GM12878 (cell line): ENCODE results near the gene CETP. TPM values are rescaled to one million over a fixed set of nuclear protein-coding genes. Genes with fewer than 3 reads are reported as not detected.
"Not testable (repeated sequence)": the region's sequence is repeated elsewhere in the genome, so short reads cannot be mapped to it uniquely, and the experiment has no call there.

Experiments
- ATAC-seq: fragments of 200-7000 bp; cut with Tn5 transposase; 3 replicates; pipeline ENCODE4 v1.9.1; 2020; ENCODE audit warnings: mild to moderate bottlenecking, moderate library complexity
- BruUV-seq: library from RNA; stranded (reverse); fragments of 400-500 nt; replicated peaks from 2 replicates; lab custom pipeline; 2021; lab: Mats Ljungman, UMichigan
- CTCF ChIA-PET: fragments of 300-600 bp; sonication (Branson Sonifier 250); formaldehyde crosslinking; extraction: SDS; loops from one replicate; lab custom pipeline; 2021; ENCODE audit warnings: inconsistent platforms; lab: Yijun Ruan, JAX
- POLR2A ChIA-PET: fragments of 350-600 bp; formaldehyde crosslinking; extraction: SDS; loops from one replicate; lab custom pipeline; 2021; ENCODE audit warnings: inconsistent platforms; lab: Charles Lee
- RAD21 ChIA-PET: fragments of 300-600 bp; sonication (Branson Sonifier 250); formaldehyde crosslinking; loops from one replicate; lab custom pipeline; 2023; ENCODE audit warnings: antibody characterized with exemption; ENCODE audit not compliant: unreplicated experiment; lab: Charles Lee
- SMC1A ChIA-PET: fragments of 300-600 bp; sonication (Branson Sonifier 250); formaldehyde crosslinking; loops from one replicate; lab custom pipeline; 2023; ENCODE audit not compliant: unreplicated experiment, uncharacterized antibody; lab: Charles Lee
- DNase-seq: peaks from one replicate; pipeline ENCODE4 v3.0.0-alpha.2; 2011; ENCODE audit warnings: low read depth, low spot score
- FAIRE-seq: peaks from 3 replicates; lab custom pipeline; 2011; peaks lifted over from hg19 to GRCh38; lab: Jason Lieb, UNC
- H2AFZ ChIP-seq: 2 replicates; pipeline ENCODE4 v1.6.0; 2011; ENCODE audit warnings: low read depth, low read length, control low read depth; ENCODE audit not compliant: control insufficient read depth
- H3K27ac ChIP-seq: 2 replicates; pipeline ENCODE4 v1.5.1; 2011; ENCODE audit warnings: control low read depth; ENCODE audit not compliant: control insufficient read depth, insufficient read depth
- H3K27me3 ChIP-seq, 2 experiments: replicated peaks in 1 of 2; 2 replicates each; pipeline versions ENCODE4 v1.6.0 to v1.6.1; 2011; ENCODE audit warnings: low read length in 1 of 2; ENCODE audit not compliant: control insufficient read depth in 2 of 2, insufficient read depth in 2 of 2
- H3K36me3 ChIP-seq, 2 experiments: 2 replicates each; pipeline ENCODE4 v1.5.1; 2011; ENCODE audit warnings: low read length in 1 of 2; ENCODE audit not compliant: control insufficient read depth in 2 of 2, insufficient read depth in 2 of 2
- H3K4me1 ChIP-seq: 2 replicates; pipeline ENCODE4 v1.6.1; 2011; ENCODE audit warnings: mild to moderate bottlenecking, low read length, moderate library complexity, mixed read lengths; ENCODE audit not compliant: control insufficient read depth, insufficient read depth
- H3K4me2 ChIP-seq: 2 replicates; pipeline ENCODE4 v1.6.0; 2011; ENCODE audit warnings: control low read depth; ENCODE audit not compliant: control insufficient read depth, insufficient read depth
- H3K4me3 ChIP-seq: fragments of 200-600 bp; sonication (generic); 2 replicates; pipeline ENCODE4 v1.5.1; 2016
- H3K79me2 ChIP-seq: 2 replicates; pipeline ENCODE4 v1.6.0; 2011; ENCODE audit warnings: low read length; ENCODE audit not compliant: control insufficient read depth, insufficient read depth
- H3K9ac ChIP-seq: 2 replicates; pipeline ENCODE4 v1.8.0; 2011; ENCODE audit warnings: low read length, control low read depth, mixed read lengths; ENCODE audit not compliant: control insufficient read depth, insufficient read depth
- H3K9me3 ChIP-seq: replicated peaks from 3 replicates; pipeline ENCODE4 v1.5.1; 2011; ENCODE audit warnings: mild to moderate bottlenecking, low read length; ENCODE audit not compliant: control insufficient read depth, insufficient read depth
- H4K20me1 ChIP-seq: 2 replicates; pipeline ENCODE4 v1.6.0; 2011; ENCODE audit not compliant: control insufficient read depth, insufficient read depth
- ATF2 ChIP-seq: IDR thresholded peaks from 2 replicates; pipeline ENCODE4 v1.6.1; 2012; ENCODE audit warnings: low read length, inconsistent platforms
- IRF4 ChIP-seq: IDR thresholded peaks from 2 replicates; pipeline ENCODE4 v1.6.1; 2011; ENCODE audit warnings: low read depth, low read length
- PBX3 ChIP-seq: IDR thresholded peaks from 2 replicates; pipeline ENCODE4 v1.6.1; 2011; ENCODE audit warnings: mild to moderate bottlenecking, low read depth, low read length, moderate library complexity; ENCODE audit not compliant: insufficient replicate concordance
- PKNOX1 ChIP-seq: fragments of 450-650 bp; IDR thresholded peaks from 2 replicates; pipeline ENCODE4 v1.6.1; 2016; ENCODE audit warnings: mild to moderate bottlenecking
- SMARCA5 ChIP-seq: fragments of 450-650 bp; IDR thresholded peaks from 2 replicates; pipeline ENCODE4 v1.6.1; 2017; ENCODE audit warnings: mild to moderate bottlenecking
- SMC3 ChIP-seq: IDR thresholded peaks from 2 replicates; pipeline ENCODE4 v1.6.1; 2011; ENCODE audit warnings: low read length, improper control_type of control experiment, borderline replicate concordance
- YBX1 ChIP-seq: fragments of 450-650 bp; IDR thresholded peaks from 2 replicates; pipeline ENCODE4 v1.6.1; 2016; ENCODE audit warnings: antibody characterized with exemption
- ZNF217 ChIP-seq: fragments of 450-650 bp; IDR thresholded peaks from 2 replicates; pipeline ENCODE4 v1.6.1; 2017; ENCODE audit warnings: antibody characterized with exemption, mild to moderate bottlenecking
- WGBS: methylation state at CpG from one replicate; pipeline ENCODE4 v1.1.6; 2016; ENCODE audit warnings: low lambda C conversion rate; ENCODE audit not compliant: insufficient replicate concordance, insufficient coverage; ENCODE audit errors: missing lambda C conversion rate; 5-methylcytosine and 5-hydroxymethylcytosine counted together
- in situ Hi-C: fragments of 300-500 bp; cut with MboI; formaldehyde crosslinking; loops from 9 replicates; pipeline ENCODE4 v1.14.3; 2018; ENCODE audit warnings: mixed read lengths
- intact Hi-C: fragments of 100-400 bp; cut with micrococcal nuclease; formaldehyde crosslinking; loops from one replicate; pipeline ENCODE4 v1.14.2; 2022; ENCODE audit not compliant: unreplicated experiment
- polyA plus RNA-seq, 11 experiments: library from polyadenylated mRNA; depleted of rRNA in 4 of 11; unstranded in 6 of 11; stranded (reverse) in 5 of 11; fragments of >200 nt; fragmentation: Nextera tagmentation in 4 of 11; fragmentation: Illumina TruSeq in 1 of 11; extraction: Ambion mirVana in 4 of 11; extraction: Trizol in 1 of 11; gene quantifications; 1 replicate in 1 of 11; 2 replicates in 10 of 11; pipeline versions ENCODE4 v1.2.1 to v1.2.3, GENCODE V29; 2011 to 2016; ENCODE audit warnings: inconsistent platforms in 2 of 11, missing spikeins in 2 of 11, low read depth in 1 of 11
- total RNA-seq, 4 experiments: library from RNA; depleted of rRNA in 3 of 4; stranded (reverse); fragments of >200 nt in 3 of 4; fragmentation: Illumina TruSeq in 1 of 4; extraction: Trizol in 1 of 4; gene quantifications; 2 replicates each; pipeline versions ENCODE4 v1.2.1 to v1.2.3, GENCODE V29; 2013 to 2021

CETP gene
- total and polyA plus RNA-seq, 10 of the 15 experiments (the other 5 are each of a cell fraction or from before 2014, with no cell fraction given), result 1.2 to 6.4 (median 2.1) TPM

GRCh38 chr16:56986908-56987307, 25.2 kb downstream of the CETP start:
- H3K36me3 ChIP-seq, DNase-seq, H3K9me3 ChIP-seq, H4K20me1 ChIP-seq, BruUV-seq, H3K27me3 ChIP-seq, H3K27ac ChIP-seq, intact Hi-C loops, ATAC-seq, H3K9ac ChIP-seq, in situ Hi-C loops, H2AFZ ChIP-seq: not testable (repeated sequence)
- RAD21 ChIA-PET, result interaction anchor here (5.0 to 22.4 kb wide), 4 partner anchors 15 to 59 kb away, joined by 35 to 473 read pairs (median 213); partner anchors contain the start of gene CETP
- WGBS, result 100% methylated on average over 4 of the region's 4 CpGs
- SMC1A ChIA-PET, result interaction anchor here (0.8 to 31.6 kb wide), 7 partner anchors 8 to 62 kb away, joined by 3 to 604 read pairs (median 24); partner anchors contain the start of gene CETP
- FAIRE-seq, result peak; percentile 65
- peak overlapping the region; percentile 0; the same call in 1 of the 2 replicates for H3K4me2 ChIP-seq
- H3K4me1 ChIP-seq, result peaks cover 44% of the 10 kb centered on the region
- CTCF ChIA-PET, result interaction anchor here (1.1 to 19.4 kb wide), 9 partner anchors 9 to 124 kb away, joined by 3 to 420 read pairs (median 8); partner anchors contain the start of gene CETP
- peaks cover 50% of the 10 kb centered on the region for H3K79me2 ChIP-seq
- POLR2A ChIA-PET, result interaction anchor here (1.1 to 15.9 kb wide), 6 partner anchors 9 to 59 kb away, joined by 7 to 343 read pairs (median 86); no protein-coding TSS in a partner anchor
- H3K4me3 ChIP-seq, result peak overlapping the region; percentile 79; the same call in 1 of the 2 replicates

- ChIA-PET CTCF (interaction anchor here (0.8 to 19.4 kb wide), 10 partner anchors 10 to 125 kb away, joined by 3 to 420 read pairs (median 6); partner anchors contain the start of gene CETP), POLR2A (interaction anchor here (0.6 to 15.9 kb wide), 9 partner anchors 8 to 63 kb away, joined by 3 to 343 read pairs (median 27); no protein-coding TSS in a partner anchor), SMC1A (interaction anchor here (0.8 to 31.6 kb wide), 10 partner anchors 8 to 133 kb away, joined by 3 to 604 read pairs (median 5); partner anchors contain the start of gene CETP), RAD21 (interaction anchor here (0.7 to 22.4 kb wide), 5 partner anchors 9 to 58 kb away, joined by 6 to 473 read pairs (median 50); partner anchors contain the start of gene CETP)
- 98% methylated on average over 2 of the region's 2 CpGs for WGBS
- Histone ChIP-seq H2AFZ (no peak overlapping the region), H3K4me1 (peaks cover 39% of the 10 kb centered on the region), H3K36me3 (no peaks in the 10 kb centered on the region), H3K27me3 (no peaks in the 10 kb centered on the region), H3K9me3 (no peaks in the 10 kb centered on the region), H3K79me2 (peaks cover 57% of the 10 kb centered on the region), H3K4me2 (peak overlapping the region; percentile 98), H3K9ac (peak overlapping the region; percentile 88; the same call in 1 of the 2 replicates), H3K4me3 (peak overlapping the region; percentile 79), H4K20me1 (no peaks in the 10 kb centered on the region), H3K27ac (no peak overlapping the region)
- intact Hi-C loops (no loop called here), in situ Hi-C loops (no loop called here)
- FAIRE-seq, result no peak
- no TSS peak for BruUV-seq
- no peak for ATAC-seq
- DNase-seq, result no peak
- TF ChIP-seq YBX1, result no peak
- peak; percentile 76; the same call in 1 of the 2 replicates for TF ChIP-seq ZNF217
- TF ChIP-seq ATF2, result no peak
- peak; percentile 71 for TF ChIP-seq PBX3
- no peak for TF ChIP-seq IRF4
- peak; percentile 92 for TF ChIP-seq PKNOX1
- TF ChIP-seq SMARCA5, result peak; percentile 60; the same call in 1 of the 2 replicates
- no peak for TF ChIP-seq SMC3
Observed at GRCh38 chr16:56987692-56988091, 25.9 kb downstream of the CETP start.
